Epithelial cell of esophagus (primary cell): ENCODE measurements around the gene SLC66A1.
A peak's percentile ranks its signal among the peaks of the same experiment; 100 is the strongest.

Experiments
- DNase-seq: peaks from one replicate; pipeline ENCODE4 v3.0.0; 2010; ENCODE audit warnings: low read depth
- H3K4me3 ChIP-seq: 2 replicates; pipeline ENCODE4 v1.5.1; 2011; ENCODE audit warnings: mild to moderate bottlenecking, low read length, control low read depth
- CTCF ChIP-seq: IDR thresholded peaks from 2 replicates; pipeline ENCODE4 v1.5.1; 2011; ENCODE audit warnings: low read depth, mild to moderate bottlenecking, low read length, control low read depth, inconsistent platforms; ENCODE audit not compliant: insufficient read depth; ENCODE audit errors: missing control alignments

Gene SLC66A1

GRCh38 chr1:19309123-19309813, 2.9 kb upstream of the SLC66A1 start:
- no peak for TF ChIP-seq CTCF
- DNase-seq, result peak; percentile 37
- H3K4me3 ChIP-seq, result no peak overlapping the region

GRCh38 chr1:19310061-19310460, 2.1 kb upstream of the SLC66A1 start:
- no peak for TF ChIP-seq CTCF
- no peak overlapping the region for H3K4me3 ChIP-seq
- no peak for DNase-seq

GRCh38 chr1:19310720-19311502, 1.2 kb upstream of the SLC66A1 start:
- no peak for TF ChIP-seq CTCF
- DNase-seq, result no peak
- H3K4me3 ChIP-seq, result peak overlapping the region; percentile 76

- no peak for DNase-seq
- TF ChIP-seq CTCF, result no peak
- peak overlapping the region; percentile 76 for H3K4me3 ChIP-seq
Observed at GRCh38 chr1:19311503-19311930, 609 bp upstream of the SLC66A1 start.

GRCh38 chr1:19312782-19313635, 883 bp downstream of the SLC66A1 start:
- TF ChIP-seq CTCF, result no peak
- DNase-seq, result no peak
- peak overlapping the region; percentile 68 for H3K4me3 ChIP-seq

GRCh38 chr1:19313636-19313959, 1.5 kb downstream of the SLC66A1 start:
- no peak for TF ChIP-seq CTCF
- H3K4me3 ChIP-seq, result no peak overlapping the region
- peak; percentile 52 for DNase-seq
